VCaP (cell line): ENCODE results near the gene LRG1.

Source experiments
- H3K27ac ChIP-seq: fragments of 450-650 bp; 2 replicates; pipeline ENCODE4 v1.5.1; 2017
- TF ChIP-seq, protein P1 (sequence below): fragments of 450-650 bp; conservative IDR thresholded peaks from 2 replicates; pipeline ENCODE4 v1.5.1; 2017; ENCODE audit warnings: mild to moderate bottlenecking, moderate library complexity

The LRG1 gene

DNA sequence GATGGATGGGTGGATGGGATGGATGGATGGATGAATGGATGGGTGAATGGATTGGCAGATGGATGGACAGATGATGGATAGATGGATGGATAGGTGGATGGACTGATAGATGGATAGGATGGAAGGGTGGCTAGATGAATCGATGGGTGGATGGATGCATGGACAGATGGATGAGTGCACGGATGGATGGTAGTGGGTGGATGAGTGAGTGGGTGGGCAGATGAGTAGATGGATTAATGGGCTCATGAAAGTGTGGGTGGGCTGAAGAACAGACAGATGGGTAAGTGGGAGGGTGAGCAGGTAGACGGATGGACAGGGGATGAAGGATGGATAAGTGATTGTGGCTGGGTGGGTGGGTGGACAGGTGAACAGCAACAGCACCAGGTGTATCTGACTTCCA lies 13.9 kb upstream of the LRG1 start:
- TF ChIP-seq, protein P1, sequence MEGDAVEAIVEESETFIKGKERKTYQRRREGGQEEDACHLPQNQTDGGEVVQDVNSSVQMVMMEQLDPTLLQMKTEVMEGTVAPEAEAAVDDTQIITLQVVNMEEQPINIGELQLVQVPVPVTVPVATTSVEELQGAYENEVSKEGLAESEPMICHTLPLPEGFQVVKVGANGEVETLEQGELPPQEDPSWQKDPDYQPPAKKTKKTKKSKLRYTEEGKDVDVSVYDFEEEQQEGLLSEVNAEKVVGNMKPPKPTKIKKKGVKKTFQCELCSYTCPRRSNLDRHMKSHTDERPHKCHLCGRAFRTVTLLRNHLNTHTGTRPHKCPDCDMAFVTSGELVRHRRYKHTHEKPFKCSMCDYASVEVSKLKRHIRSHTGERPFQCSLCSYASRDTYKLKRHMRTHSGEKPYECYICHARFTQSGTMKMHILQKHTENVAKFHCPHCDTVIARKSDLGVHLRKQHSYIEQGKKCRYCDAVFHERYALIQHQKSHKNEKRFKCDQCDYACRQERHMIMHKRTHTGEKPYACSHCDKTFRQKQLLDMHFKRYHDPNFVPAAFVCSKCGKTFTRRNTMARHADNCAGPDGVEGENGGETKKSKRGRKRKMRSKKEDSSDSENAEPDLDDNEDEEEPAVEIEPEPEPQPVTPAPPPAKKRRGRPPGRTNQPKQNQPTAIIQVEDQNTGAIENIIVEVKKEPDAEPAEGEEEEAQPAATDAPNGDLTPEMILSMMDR, result no peak
- H3K27ac ChIP-seq, result no peak overlapping the region

DNA sequence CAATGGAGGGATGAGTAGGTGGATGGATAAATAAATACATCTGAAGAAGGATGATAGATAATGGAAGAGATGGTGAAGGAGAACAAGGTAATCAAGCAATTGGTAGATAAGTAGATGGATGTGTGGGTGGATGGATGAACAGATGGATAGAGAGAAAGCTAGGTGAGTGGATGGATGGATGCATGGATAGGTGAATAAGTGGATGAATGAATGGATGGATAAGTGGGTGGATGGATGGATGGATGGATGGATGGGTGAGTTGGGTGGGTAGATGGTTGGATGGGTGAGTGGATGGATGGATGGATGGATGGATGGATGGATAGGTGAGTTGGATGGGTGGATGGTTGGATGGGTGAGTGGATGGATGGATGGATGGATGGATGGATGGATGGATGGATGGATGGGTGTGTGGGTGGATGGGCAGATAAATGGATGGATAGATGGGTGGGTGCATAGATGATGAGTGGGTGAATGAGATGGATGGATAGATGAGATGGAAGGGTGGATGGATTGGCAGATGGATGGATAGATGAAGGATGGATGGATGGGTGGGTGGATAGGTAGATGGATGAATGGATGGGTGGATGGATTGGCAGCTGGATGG lies 13.4 kb upstream of the LRG1 start:
- TF ChIP-seq, protein P1, result no peak
- no peak overlapping the region for H3K27ac ChIP-seq

DNA sequence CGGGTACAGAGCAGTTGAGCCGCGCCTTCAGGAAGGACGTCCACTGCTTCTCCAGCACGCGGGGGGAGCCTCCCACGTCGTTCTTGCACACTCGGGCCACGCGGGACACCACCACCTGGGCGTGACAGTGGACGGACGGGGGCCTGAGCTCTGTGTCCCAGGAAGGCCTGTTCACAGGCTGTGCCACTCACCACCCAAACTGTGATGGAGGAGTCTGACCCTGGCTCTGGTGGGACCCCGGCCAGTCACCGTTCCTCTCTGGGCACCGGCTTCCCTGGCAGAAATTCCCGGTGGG lies 12.6 kb upstream of the LRG1 start:
- TF ChIP-seq, protein P1, result no peak
- no peak overlapping the region for H3K27ac ChIP-seq

DNA sequence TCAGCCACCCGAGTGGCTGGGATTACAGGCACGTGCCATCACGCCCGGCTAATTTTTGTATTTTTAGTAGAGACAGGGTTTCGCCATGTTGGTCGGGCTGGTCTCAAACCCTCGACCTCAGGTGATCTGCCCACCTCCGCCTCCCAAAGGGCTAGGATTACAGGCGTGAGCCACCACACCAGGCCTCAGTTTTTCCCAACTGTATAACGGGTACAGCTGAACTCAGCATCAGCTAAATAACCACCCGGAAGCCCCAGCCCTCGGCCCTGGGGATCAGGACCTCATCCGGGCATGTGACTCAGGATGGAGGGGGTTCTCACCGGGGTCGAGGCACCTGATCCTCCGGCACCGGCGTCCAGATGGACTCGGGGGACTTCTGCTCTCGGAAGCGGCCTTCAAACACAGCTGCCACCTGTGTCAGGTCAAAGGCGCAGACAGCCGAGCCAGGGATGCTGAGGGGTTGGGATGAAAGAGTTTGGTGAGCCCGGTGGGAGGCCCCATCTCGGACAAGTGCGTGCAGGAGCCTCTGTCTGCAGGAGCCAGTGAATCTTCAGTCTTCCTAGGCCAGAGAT lies 10.7 kb upstream of the LRG1 start:
- TF ChIP-seq, protein P1, result no peak
- no peak overlapping the region for H3K27ac ChIP-seq

DNA sequence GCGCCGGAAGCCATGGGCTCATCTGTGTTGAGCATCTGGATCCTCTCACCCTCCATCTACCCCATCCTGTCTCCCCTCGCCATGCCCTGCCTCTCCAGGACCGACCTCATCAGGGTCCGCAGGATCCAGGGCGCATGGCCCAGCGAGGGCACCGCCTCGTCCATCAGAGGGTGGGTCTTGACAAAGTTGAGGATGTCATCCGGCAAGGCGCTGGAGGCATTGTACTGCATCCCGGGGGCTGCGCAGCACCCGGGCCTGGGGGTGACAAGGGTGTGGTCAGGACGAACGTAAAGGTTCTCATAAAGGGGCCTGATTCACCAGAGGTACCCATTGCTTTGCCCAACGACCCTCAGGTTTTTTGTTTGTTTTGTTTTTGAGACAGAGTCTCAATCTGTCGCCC lies 10.2 kb upstream of the LRG1 start:
- TF ChIP-seq, protein P1, result no peak
- H3K27ac ChIP-seq, result no peak overlapping the region

DNA sequence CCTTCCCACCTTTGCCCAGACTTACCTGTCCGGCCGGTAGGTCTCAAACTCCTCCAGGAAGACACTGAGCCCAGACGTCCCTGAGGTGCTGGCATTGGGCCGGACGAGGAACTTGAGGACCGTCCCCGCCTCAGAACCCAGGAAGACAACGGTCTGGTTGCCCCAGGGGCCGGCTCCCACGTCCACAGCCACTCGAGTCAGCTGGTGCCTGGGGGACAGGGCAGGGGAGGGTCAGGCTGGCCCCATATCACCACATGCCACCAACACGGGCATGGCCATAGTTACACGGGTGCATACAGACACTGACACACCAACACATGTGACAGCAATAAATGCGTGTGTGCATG lies 8.4 kb upstream of the LRG1 start:
- no peak overlapping the region for H3K27ac ChIP-seq
- TF ChIP-seq, protein P1, result no peak

DNA sequence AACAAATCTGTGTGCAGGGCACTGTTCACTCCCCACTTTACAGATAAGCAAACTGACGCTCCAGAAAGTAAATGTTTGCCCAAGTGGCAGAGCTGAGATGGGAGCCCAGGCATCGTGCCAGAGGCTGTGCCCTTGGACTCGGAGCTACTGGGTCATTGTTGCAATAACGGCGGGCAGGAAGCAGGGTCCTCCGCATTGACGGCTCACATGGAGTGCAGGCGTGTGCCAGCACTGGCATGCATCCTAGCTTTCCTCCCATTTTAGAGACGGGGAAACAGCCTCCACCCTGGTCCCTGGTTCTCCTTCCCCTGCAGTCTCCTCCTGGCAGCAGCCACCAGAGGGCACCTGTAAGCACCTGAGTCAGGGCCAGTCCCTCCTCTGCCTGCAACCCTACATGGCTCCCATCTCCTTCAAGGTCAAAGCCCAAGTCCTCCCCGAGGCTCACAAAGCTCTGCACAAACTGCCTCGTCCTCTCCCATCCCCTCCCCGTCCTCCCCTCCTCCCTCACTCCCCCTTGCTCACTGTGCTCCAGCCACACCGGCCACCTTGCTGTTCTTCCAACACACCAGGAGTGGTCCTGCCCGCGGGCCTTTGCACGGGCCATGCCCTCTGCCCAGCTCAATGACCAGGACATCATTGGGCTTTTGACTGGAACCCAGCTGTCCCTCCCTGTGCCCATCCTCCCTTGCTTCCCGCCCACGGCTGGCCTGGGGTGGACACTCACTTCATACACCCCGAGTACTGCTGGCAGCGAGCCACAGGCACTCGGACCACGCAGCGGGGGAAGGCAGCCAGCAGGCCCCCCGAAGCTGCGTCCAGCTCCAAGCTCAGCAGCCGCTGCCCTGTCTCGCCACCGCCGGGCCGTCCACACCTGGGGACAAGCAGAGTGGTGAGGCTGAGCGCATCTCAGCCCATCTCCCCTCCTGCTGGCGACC lies 7.7 kb upstream of the LRG1 start:
- H3K27ac ChIP-seq, result no peak overlapping the region
- TF ChIP-seq, protein P1, result peak; percentile 42
